Testis (tissue), 2 donors: ENCODE measurements around the gene CNGA3.

Experiments used
- CTCF ChIP-seq, 3 experiments: fragments of 450-650 bp in 2 of 3; fragments of 200-600 bp in 1 of 3; sonication (generic) in 1 of 3; IDR thresholded peaks; one replicate each; pipeline ENCODE4 v1.5.1; 2016 to 2019; ENCODE audit warnings: antibody characterized with exemption in 3 of 3, mild to moderate bottlenecking in 2 of 3, moderate library complexity in 1 of 3
- POLR2A ChIP-seq: fragments of 450-650 bp; IDR thresholded peaks from one replicate; pipeline ENCODE4 v1.6.1; 2017; ENCODE audit warnings: antibody characterized with exemption, mild to moderate bottlenecking, moderate library complexity

DNA sequence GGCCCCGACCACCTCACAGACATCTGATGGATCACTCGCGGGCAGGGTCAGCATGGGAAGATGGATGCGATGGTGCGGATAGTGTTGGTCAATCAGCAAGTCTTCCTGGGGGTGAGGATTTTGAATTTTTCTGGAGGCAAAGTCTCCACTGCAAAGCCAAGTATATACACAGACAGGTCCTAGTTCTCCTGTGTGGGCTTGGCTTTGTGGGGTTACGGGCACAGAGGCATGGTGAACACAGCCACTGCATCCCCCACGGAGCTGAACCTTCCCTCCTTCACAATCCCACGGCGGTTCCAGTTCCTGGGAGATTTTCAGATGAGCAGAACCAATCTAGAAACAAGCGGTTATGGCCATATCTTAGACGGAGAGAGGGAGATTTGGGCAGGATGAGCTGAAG is 35.8 kb downstream of the CNGA3 start:
- TF ChIP-seq POLR2A (no peak), CTCF (IDR thresholded peaks at IDR 0.05) (no peak)
